ENCODE results near the gene BANF1. TPM values are rescaled to one million over a fixed set of nuclear protein-coding genes. Genes with fewer than 3 reads are reported as not detected.

BANF1 gene
- polyA plus RNA-seq, 1 donor (not counting 4 experiments of a cell fraction or from before 2014, with no cell fraction given): 154 TPM

DNA sequence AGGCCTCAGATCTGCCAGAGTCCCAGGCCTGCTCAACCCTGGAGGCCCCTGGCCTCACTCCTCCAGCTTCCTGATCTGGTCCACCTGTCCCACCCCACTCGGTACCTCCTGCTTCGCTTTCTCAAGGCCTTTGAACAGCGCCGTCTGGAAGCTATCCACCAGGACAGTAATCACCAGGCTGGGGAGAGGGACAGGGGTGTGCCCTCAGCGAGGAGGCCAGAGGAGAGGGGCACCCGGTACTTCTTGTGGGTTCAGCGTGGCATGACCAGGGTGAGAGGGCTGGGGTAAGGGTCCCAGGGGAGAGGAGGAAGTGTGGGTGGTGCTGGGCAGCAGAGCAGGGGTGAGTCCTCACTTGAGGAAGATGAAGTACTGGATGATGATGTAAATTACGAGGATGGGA, 17.9 kb downstream of the BANF1 start:
- dilution Hi-C loops (cut with MboI; ENCODE audit: extremely low pct_ligation_motif_present, low sequenced_read_pairs): no loop called here
- FAIRE-seq: no peak
- Histone ChIP-seq H3K79me2 (ENCODE audit: control insufficient read depth, insufficient read depth, low read length) (no peaks in the 10 kb centered on the region), H3K36me3 (ENCODE audit: control insufficient read depth in 2 of 2, extremely low read depth in 1 of 2, insufficient read depth in 2 of 2, low read length in 2 of 2) (no peaks in the 10 kb centered on the region), H3K4me2 (ENCODE audit: control insufficient read depth, extremely low read depth, insufficient read depth, low read depth, low read length) (no peak overlapping the region), H3K9me3 (ENCODE audit: control insufficient read depth, low read depth, low read length) (no peaks in the 10 kb centered on the region), H3K9me1 (ENCODE audit: control insufficient read depth, extremely low read depth, insufficient read depth, low read length) (no peaks in the 10 kb centered on the region), H3K4me1 (ENCODE audit: control insufficient read depth, extremely low read depth, insufficient read depth, low read length) (peaks cover 14% of the 10 kb centered on the region), H3K27me3 (ENCODE audit: control insufficient read depth, extremely low read depth, insufficient read depth, low read length) (peaks cover 9% of the 10 kb centered on the region), H3K27ac (ENCODE audit: control insufficient read depth, insufficient read depth, low read length) (no peak overlapping the region), H4K20me1 (ENCODE audit: control insufficient read depth, extremely low read depth, insufficient read depth, low read length) (no peaks in the 10 kb centered on the region), H2AFZ (ENCODE audit: control insufficient read depth, low read length) (no peak overlapping the region), H3K4me3 (ENCODE audit: control insufficient read depth in 2 of 3, extremely low read depth in 1 of 3, insufficient read depth in 2 of 3, low read depth in 1 of 3, low read length in 3 of 3) (no peak overlapping the region), H3K9ac (ENCODE audit: control insufficient read depth, extremely low read depth, insufficient read depth, low read length) (no peak overlapping the region)
- no peak for TF ChIP-seq EZH2 (IDR thresholded peaks at IDR 0.05; ENCODE audit: low read length)
- TF ChIP-seq, protein P1, sequence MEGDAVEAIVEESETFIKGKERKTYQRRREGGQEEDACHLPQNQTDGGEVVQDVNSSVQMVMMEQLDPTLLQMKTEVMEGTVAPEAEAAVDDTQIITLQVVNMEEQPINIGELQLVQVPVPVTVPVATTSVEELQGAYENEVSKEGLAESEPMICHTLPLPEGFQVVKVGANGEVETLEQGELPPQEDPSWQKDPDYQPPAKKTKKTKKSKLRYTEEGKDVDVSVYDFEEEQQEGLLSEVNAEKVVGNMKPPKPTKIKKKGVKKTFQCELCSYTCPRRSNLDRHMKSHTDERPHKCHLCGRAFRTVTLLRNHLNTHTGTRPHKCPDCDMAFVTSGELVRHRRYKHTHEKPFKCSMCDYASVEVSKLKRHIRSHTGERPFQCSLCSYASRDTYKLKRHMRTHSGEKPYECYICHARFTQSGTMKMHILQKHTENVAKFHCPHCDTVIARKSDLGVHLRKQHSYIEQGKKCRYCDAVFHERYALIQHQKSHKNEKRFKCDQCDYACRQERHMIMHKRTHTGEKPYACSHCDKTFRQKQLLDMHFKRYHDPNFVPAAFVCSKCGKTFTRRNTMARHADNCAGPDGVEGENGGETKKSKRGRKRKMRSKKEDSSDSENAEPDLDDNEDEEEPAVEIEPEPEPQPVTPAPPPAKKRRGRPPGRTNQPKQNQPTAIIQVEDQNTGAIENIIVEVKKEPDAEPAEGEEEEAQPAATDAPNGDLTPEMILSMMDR (optimal IDR thresholded peaks at IDR 0.05 in 1 of 3, IDR thresholded peaks at IDR 0.05 in 1 of 3, conservative IDR thresholded peaks at IDR 0.05 in 1 of 3; ENCODE audit: extremely low read depth in 1 of 3, insufficient read depth in 2 of 3, low read length in 3 of 3): no peak
- DNase-seq (ENCODE audit: low read depth, low spot score): no peak

DNA sequence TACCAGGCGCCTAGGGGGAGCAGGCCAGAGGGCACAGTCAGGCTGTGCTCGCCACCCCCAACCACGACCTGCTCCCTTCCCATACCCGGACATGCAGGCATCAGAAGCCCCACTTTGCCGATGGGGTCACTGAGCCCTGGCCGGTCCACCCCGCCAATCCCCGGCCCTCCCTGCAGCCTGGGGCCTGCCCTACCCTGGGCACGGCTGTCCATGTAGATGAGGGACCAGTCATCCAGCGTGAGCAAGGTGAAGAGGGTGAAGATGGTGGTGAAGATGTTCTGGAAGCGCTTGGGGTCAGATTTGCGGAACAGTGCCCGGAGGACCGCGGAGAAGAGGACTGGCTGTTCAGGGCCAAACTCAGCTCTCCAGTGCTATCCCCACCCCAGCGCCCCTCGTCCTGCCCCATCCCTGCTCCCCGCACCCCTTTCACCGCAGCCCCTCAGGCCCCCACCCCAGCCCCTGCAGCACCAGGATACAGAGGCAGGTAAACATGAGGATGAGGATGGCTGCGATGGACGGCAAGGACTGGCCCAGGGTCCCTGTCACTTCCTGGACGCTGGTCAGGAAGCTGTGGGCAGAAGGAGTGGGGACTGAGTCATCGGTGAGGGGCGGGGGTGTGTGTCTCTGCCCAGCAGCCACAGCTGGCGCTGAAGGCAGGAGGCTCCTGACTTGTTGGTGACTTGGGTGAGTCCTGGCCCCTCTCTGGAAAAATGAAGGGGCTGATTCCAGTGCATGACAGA, 18.5 kb downstream of the BANF1 start:
- H3K36me3 ChIP-seq (ENCODE audit: control insufficient read depth in 2 of 2, extremely low read depth in 1 of 2, insufficient read depth in 2 of 2, low read length in 2 of 2): no peaks in the 10 kb centered on the region
- no peak for DNase-seq (ENCODE audit: low read depth, low spot score)
- H3K9me3 ChIP-seq (ENCODE audit: control insufficient read depth, low read depth, low read length): no peaks in the 10 kb centered on the region
- H3K79me2 ChIP-seq (ENCODE audit: control insufficient read depth, insufficient read depth, low read length): no peaks in the 10 kb centered on the region
- no peaks in the 10 kb centered on the region for H4K20me1 ChIP-seq (ENCODE audit: control insufficient read depth, extremely low read depth, insufficient read depth, low read length)
- H3K9me1 ChIP-seq (ENCODE audit: control insufficient read depth, extremely low read depth, insufficient read depth, low read length): no peaks in the 10 kb centered on the region
- peaks cover 9% of the 10 kb centered on the region for H3K27me3 ChIP-seq (ENCODE audit: control insufficient read depth, extremely low read depth, insufficient read depth, low read length)
- no peak overlapping the region for H2AFZ ChIP-seq (ENCODE audit: control insufficient read depth, low read length)
- no peak overlapping the region for H3K4me3 ChIP-seq (ENCODE audit: control insufficient read depth in 2 of 3, extremely low read depth in 1 of 3, insufficient read depth in 2 of 3, low read depth in 1 of 3, low read length in 3 of 3)
- no peak overlapping the region for H3K4me2 ChIP-seq (ENCODE audit: control insufficient read depth, extremely low read depth, insufficient read depth, low read depth, low read length)
- dilution Hi-C loops (cut with MboI; ENCODE audit: extremely low pct_ligation_motif_present, low sequenced_read_pairs): no loop called here
- FAIRE-seq: no peak
- peaks cover 11% of the 10 kb centered on the region for H3K4me1 ChIP-seq (ENCODE audit: control insufficient read depth, extremely low read depth, insufficient read depth, low read length)
- H3K9ac ChIP-seq (ENCODE audit: control insufficient read depth, extremely low read depth, insufficient read depth, low read length): no peak overlapping the region
- TF ChIP-seq EZH2 (IDR thresholded peaks at IDR 0.05; ENCODE audit: low read length): no peak
- TF ChIP-seq, protein P1 (optimal IDR thresholded peaks at IDR 0.05 in 1 of 3, IDR thresholded peaks at IDR 0.05 in 1 of 3, conservative IDR thresholded peaks at IDR 0.05 in 1 of 3; ENCODE audit: extremely low read depth in 1 of 3, insufficient read depth in 2 of 3, low read length in 3 of 3): no peak
- no peak overlapping the region for H3K27ac ChIP-seq (ENCODE audit: control insufficient read depth, insufficient read depth, low read length)

Data from keratinocyte (primary cell).